HG03159 (cell line): Measurements from ENCODE around the gene SMCO2.

Source experiments
- ATAC-seq: cut with Tn5 transposase; IDR thresholded peaks from one replicate; pipeline ENCODE4 v1.9.1; 2021; ENCODE audit warnings: mild to moderate bottlenecking, moderate library complexity; ENCODE audit not compliant: unreplicated experiment

SMCO2 gene

GRCh38 chr12:27446436-27446835, at the start of gene SMCO2:
Gene SMCO2 (plus strand): TSS chr12:27446736. CDS start chr12:27470632, 23,896 bp downstream.
- ATAC-seq = no peak

DNA sequence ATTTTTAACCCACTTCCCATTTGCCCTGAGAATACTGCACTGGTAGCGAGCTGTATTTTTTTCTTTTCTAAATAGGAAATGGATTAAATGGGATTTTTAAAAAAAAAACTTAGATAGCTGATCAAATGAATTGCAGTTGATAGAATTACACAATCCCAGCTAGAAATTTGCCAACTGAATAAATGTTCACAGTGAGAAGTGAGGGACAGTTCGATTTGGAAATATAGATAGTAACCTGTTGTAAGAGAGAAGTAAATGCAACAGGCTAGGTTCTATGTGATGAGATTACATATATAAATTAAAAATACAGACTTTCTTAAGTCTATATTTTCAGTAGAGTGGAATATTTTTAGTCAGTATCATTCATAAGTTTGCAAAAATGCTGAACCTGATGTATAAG, 48.1 kb upstream of the SMCO2 start:
- ATAC-seq = no peak

DNA sequence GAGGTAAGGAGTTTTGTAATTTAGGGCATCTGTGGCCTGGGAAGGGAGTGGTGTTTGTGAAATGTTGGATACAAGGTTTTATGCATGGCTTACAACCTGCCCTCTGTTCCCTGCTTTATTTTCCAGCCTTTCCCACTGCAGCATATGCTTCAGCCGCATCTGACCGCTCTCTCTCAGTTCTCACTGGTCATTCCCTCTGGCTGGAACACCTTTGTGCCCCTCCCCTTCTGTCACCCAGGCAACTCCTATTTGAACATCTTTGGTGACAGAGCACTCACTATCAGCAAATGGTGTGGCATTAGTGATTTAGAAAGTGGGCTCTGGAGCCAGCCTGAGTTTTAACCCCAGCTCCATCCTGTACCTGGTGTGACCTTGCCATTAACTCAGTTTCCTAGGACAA, 47.5 kb upstream of the SMCO2 start:
- ATAC-seq = no peak

- ATAC-seq = no peak
These were observed 45.6 kb upstream of the SMCO2 start for GRCh38 chr12:27400856-27401354.

- ATAC-seq = no peak
These were observed 34.5 kb upstream of the SMCO2 start for GRCh38 chr12:27412047-27412446.

DNA sequence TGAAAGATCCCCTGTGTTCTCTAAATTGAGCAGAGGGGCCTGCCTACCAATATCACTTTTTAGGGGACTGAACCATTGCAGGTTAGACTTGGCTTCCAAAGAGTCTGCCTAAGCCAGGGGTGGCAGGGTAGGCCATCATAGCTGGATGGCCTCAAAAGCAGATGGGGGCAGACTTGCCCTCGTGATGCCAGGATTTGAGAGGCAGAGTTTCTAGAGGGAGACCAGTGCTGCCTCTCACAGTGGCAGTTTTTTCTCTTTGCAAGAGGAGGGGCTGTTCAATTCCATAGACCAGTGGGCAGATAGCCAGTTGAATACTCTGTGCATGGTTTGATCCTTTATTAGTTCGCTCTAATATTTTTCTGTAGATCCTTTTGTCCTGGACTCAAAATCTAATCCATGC, 23.8 kb upstream of the SMCO2 start:
- no peak for ATAC-seq

GRCh38 chr12:27424631-27425230, 21.8 kb upstream of the SMCO2 start:
- no peak for ATAC-seq

GRCh38 chr12:27425306-27425705, 21.2 kb upstream of the SMCO2 start:
- ATAC-seq = no peak

DNA sequence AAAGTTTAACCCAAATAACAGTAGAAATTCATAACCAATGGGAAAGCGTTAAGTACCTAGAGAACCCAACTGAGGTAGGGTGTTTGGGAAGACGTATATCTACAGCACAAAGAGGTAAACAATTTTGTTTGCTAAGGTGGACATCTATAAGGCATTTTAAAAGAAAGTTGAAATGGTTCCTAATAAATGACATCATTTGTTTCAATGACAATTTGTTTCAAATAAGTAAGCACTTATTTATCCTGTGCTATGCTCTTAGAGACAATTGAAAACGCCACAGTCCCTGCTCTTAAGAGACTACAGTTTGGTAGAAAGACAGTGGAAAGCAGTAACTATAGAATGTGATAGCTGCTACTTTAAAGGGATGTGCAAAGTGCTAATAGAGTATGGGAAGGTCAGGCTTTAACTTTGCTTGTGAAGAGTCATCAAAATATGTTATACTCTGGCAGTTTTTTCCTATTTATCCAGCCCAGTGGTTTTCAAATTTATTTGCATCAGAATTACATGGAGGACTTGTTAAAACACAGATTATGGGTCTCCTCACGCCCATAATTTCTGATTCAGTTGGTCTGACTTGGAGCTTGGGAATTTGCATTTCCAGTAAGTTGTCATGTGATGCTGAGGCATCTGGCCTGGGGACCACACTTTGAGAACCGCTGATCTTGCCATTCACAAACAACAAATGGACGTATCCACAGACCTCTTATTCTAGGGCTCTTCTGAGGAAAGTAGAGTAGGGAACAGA, 19.6 kb upstream of the SMCO2 start:
- ATAC-seq = no peak

GRCh38 chr12:27427824-27428223, 18.7 kb upstream of the SMCO2 start:
- no peak for ATAC-seq

- ATAC-seq = no peak
These were observed 18.1 kb upstream of the SMCO2 start for GRCh38 chr12:27428466-27428865.

GRCh38 chr12:27429606-27430005, 16.9 kb upstream of the SMCO2 start:
- ATAC-seq = no peak

DNA sequence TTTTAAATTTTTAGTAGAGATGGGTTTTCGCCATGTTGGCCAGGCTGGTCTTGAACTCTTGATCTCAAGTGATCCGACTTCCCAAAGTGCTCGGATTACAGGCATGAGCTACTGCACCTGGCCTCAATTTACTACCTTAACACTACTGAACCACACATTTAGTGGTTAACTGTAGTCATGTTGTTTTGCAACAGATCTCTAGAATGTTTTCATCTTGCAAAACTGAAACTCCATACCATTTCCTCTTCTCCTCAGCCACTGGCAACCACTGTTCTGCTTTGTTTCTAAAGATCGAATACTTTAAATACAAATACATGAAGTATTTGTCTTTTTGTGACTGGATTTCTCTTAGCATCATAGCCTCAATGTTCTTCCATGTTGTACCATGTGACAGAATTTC, 15.4 kb upstream of the SMCO2 start:
- ATAC-seq = no peak

DNA sequence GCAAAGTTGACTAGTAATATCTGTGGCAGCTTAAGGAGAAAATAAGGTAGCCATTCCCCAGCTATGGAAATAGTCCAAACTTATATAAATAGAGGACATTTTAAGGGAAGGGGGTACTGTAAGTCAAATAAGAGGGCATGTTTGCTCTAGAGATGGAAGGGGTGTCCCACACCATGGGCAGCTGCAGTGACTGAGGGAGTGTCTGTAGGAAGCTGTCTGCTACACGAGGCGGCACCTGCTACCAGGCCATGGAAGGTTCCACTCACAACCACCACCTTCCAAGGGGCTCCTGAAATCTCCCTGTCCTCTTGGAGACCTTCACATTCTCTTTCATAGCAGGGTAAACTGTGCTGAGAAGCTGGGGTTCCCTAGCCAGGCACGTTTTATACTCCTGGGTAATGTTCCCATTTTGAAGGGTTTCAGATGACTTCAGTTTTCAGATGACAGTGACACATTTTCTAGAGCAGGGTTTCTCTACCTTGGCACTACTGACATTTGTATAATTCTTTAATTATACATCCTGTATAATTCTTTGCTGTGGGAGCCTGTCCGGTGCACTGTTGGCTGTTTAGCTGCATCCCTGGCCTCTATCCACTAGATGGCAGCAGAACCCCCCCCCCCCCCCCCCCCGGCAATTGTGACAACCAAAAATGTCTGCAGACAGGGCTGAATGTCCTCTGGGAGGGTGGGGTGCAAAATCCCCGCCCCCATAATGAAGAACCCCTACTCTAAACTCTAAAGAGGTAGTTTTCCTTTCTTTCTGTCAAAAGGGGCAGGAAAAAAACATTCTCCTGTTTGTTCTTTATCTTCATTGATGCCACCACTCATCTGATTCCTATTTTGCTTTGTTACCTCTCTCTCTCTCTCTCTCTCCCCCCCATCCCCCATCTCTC, 11.6 kb upstream of the SMCO2 start:
- no peak for ATAC-seq

GRCh38 chr12:27436029-27436428, 10.5 kb upstream of the SMCO2 start:
- ATAC-seq = no peak

GRCh38 chr12:27436768-27437167, 9.8 kb upstream of the SMCO2 start:
- no peak for ATAC-seq

GRCh38 chr12:27437839-27438238, 8.7 kb upstream of the SMCO2 start:
- ATAC-seq = no peak

DNA sequence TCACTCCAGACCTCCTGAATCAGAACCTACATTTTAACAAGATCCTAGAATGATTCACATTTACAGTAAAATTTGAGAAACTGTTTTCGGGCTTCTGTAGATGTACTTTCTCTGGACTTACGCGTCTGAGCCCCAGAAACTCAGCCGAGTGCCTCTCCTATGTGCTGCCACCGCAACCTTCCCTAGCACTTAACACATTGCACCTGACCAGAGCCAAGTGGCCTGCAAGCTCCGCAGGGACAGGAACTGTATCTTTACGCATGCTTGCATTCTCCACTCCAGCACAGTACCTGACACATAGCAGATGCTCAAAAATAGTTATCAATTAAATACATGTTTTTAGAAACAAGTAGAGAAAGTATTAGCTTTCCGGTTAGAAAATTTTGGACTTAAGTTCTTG, 1.2 kb downstream of the SMCO2 start:
- no peak for ATAC-seq

DNA sequence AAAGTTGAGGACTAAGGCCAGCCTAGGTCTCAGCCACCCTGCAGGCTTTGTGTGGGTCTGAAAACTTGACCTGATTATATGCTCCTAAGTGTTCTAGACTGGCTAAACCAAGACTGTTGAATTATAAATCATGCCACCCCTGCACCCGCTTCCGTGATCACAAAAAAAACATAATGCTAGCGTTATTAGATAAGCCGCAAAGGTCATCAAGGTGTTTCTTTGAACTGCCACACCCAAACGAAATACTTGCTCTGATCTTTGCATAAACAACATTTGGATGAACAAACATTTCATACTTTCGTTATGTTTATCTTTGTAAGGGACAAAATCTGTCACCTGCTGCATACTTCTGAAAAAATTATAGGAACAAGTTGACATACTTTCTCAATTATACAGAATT, 2.5 kb downstream of the SMCO2 start:
- no peak for ATAC-seq

DNA sequence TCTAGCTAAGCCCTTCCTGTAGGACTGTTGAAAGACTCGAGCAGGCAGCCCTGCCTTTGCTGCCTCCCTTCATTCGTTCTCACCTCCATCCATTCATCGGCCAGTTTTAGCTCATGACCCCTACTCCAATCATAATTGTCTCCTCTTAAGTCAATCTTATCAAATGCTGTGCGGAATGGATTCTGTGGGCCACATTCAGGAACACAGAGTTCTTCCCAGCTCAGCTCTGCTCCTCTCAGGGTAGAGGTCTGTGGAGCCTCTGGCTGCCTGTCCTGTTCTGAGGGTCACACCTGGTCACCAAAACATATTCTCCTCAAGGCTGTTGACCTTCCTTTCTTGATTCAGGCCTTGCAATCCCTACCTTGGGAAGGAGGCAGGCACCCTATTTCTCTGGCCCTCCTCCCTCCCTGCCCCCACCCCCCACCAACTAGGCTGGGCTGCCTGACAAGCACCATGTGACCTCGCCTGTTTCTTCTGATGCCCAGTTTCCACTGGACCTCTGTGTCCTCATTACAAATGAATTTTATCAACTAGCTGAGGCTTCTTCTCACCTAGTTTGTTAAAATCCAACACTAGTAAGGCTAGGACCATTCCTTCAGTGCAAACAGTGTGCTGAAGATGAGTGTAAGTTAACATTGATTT, 3.5 kb downstream of the SMCO2 start:
- ATAC-seq = no peak
